ENCODE results near the gene MRPS6. TPM values are rescaled to one million over a fixed set of nuclear protein-coding genes. Genes with fewer than 3 reads are reported as not detected.
A peak's percentile ranks its signal among the peaks of the same experiment; 100 is the strongest.

Gene MRPS6
- total RNA-seq, 4 donors from 2014 or later = 20.3 to 29.7 (median 22.7) TPM

GRCh38 chr21:34122047-34122446 lies 48.7 kb downstream of the MRPS6 start:
- Histone ChIP-seq H3K9me3 (no peaks in the 10 kb centered on the region), H3K27ac (no peak overlapping the region), H3K27me3 (no peaks in the 10 kb centered on the region), H3K36me3 (peaks cover 0 to 4% (median 0%) of the 10 kb centered on the region in 3 donors), H3K4me1 (no peaks in the 10 kb centered on the region), H3K4me3 (no peak overlapping the region)
- DNase-seq = no peak
- TF ChIP-seq, protein P1, sequence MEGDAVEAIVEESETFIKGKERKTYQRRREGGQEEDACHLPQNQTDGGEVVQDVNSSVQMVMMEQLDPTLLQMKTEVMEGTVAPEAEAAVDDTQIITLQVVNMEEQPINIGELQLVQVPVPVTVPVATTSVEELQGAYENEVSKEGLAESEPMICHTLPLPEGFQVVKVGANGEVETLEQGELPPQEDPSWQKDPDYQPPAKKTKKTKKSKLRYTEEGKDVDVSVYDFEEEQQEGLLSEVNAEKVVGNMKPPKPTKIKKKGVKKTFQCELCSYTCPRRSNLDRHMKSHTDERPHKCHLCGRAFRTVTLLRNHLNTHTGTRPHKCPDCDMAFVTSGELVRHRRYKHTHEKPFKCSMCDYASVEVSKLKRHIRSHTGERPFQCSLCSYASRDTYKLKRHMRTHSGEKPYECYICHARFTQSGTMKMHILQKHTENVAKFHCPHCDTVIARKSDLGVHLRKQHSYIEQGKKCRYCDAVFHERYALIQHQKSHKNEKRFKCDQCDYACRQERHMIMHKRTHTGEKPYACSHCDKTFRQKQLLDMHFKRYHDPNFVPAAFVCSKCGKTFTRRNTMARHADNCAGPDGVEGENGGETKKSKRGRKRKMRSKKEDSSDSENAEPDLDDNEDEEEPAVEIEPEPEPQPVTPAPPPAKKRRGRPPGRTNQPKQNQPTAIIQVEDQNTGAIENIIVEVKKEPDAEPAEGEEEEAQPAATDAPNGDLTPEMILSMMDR (IDR thresholded peaks at IDR 0.05) = no peak
- TF ChIP-seq POLR2A (IDR thresholded peaks at IDR 0.05) = no peak

GRCh38 chr21:34123609-34124008 lies 50.2 kb downstream of the MRPS6 start:
- Histone ChIP-seq H3K27ac (no peak overlapping the region), H3K27me3 (no peaks in the 10 kb centered on the region), H3K4me1 (no peaks in the 10 kb centered on the region), H3K4me3 (no peak overlapping the region), H3K9me3 (no peaks in the 10 kb centered on the region), H3K36me3 (peaks cover 0 to 4% (median 0%) of the 10 kb centered on the region in 3 donors)
- no peak for DNase-seq
- TF ChIP-seq POLR2A (IDR thresholded peaks at IDR 0.05) = no peak
- TF ChIP-seq, protein P1 (IDR thresholded peaks at IDR 0.05) = no peak

- no peak overlapping the region for H3K27ac ChIP-seq
- H3K4me3 ChIP-seq = no peak overlapping the region
- no peaks in the 10 kb centered on the region for H3K27me3 ChIP-seq
- TF ChIP-seq POLR2A (IDR thresholded peaks at IDR 0.05) = no peak
- TF ChIP-seq, protein P1 (IDR thresholded peaks at IDR 0.05) = no peak
- no peak for DNase-seq
- no peaks in the 10 kb centered on the region for H3K9me3 ChIP-seq
- peaks cover 0 to 4% (median 0%) of the 10 kb centered on the region in 3 donors for H3K36me3 ChIP-seq
- peaks cover 0 to 19% (median 0%) of the 10 kb centered on the region in 4 donors for H3K4me1 ChIP-seq
These were observed 52.9 kb downstream of the MRPS6 start for GRCh38 chr21:34126269-34126668.

- Histone ChIP-seq H3K4me3 (no peak overlapping the region), H3K27ac (no peak overlapping the region)
These were observed 53.3 kb downstream of the MRPS6 start for GRCh38 chr21:34126691-34127090.

DNA sequence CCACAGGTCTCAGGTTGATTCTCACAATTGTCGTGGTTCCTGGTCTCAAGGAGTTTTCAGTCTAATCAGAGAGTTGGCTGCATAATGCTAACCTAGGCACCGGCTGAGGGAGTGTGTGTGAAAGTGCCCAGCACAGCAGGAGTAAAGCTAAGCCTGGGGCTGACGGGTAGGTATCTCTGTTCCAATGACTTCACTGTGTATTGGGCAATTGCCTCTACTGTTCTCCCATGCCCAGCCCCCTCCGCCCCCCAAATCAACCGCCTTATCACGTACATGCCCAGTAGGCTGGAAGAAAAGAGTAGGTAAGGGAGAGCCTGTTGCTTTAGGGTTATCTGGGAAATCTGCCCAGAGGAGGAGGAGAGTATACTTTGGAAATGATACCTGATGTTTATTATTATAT lies 54.7 kb downstream of the MRPS6 start:
- no peak for DNase-seq
- Histone ChIP-seq H3K36me3 (peaks cover 0 to 4% (median 0%) of the 10 kb centered on the region in 3 donors), H3K4me3 (no peak overlapping the region), H3K9me3 (no peaks in the 10 kb centered on the region), H3K4me1 (peaks cover 0 to 24% (median 0%) of the 10 kb centered on the region in 4 donors), H3K27ac (peak overlapping the region in 1 of 4 donors; percentile 74), H3K27me3 (no peaks in the 10 kb centered on the region)
- TF ChIP-seq, protein P1 (IDR thresholded peaks at IDR 0.05) = no peak
- no peak for TF ChIP-seq POLR2A (IDR thresholded peaks at IDR 0.05)

More at GRCh38 chr21:34126691-34127090, 53.3 kb downstream of the MRPS6 start:
- no peaks in the 10 kb centered on the region for H3K9me3 ChIP-seq
- H3K27me3 ChIP-seq = no peaks in the 10 kb centered on the region
- DNase-seq = no peak
- H3K36me3 ChIP-seq = peaks cover 0 to 4% (median 0%) of the 10 kb centered on the region in 3 donors
- TF ChIP-seq, protein P1 (IDR thresholded peaks at IDR 0.05) = no peak
- TF ChIP-seq POLR2A (IDR thresholded peaks at IDR 0.05) = no peak
- peaks cover 0 to 23% (median 0%) of the 10 kb centered on the region in 4 donors for H3K4me1 ChIP-seq

DNA sequence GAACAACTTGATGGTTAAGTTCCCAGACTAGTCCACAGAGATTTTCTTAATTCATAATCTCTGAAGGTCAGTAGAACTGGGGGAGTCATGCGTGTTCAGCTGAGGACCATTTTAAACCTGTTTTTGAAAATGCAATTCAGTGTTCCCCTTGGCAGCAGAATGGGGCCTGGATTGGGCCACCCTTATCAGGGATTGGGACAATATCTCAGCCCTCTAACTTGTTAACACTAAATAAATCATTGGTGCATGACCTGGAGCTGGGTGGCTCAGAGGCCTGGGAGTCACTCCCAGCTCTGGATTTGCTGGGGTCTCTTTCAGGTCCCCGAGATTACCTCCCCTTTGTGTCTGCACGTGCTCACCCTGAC lies 55.3 kb downstream of the MRPS6 start:
- no peak for TF ChIP-seq POLR2A (IDR thresholded peaks at IDR 0.05)
- TF ChIP-seq, protein P1 (IDR thresholded peaks at IDR 0.05) = no peak
- Histone ChIP-seq H3K27ac (peak overlapping the region in 3 of 4 donors; percentile 28 to 74 (median 50)), H3K36me3 (peaks cover 0 to 4% (median 0%) of the 10 kb centered on the region in 3 donors)

More for the DNA sequence above, 55.3 kb downstream of the MRPS6 start:
- Histone ChIP-seq H3K9me3 (no peaks in the 10 kb centered on the region), H3K4me3 (no peak overlapping the region), H3K4me1 (peaks cover 0 to 24% (median 0%) of the 10 kb centered on the region in 4 donors), H3K27me3 (no peaks in the 10 kb centered on the region)
- DNase-seq = no peak

Measured in Peyer's patch (tissue), 4 donors.